ENCODE results near the gene HES3. TPM values are rescaled to one million over a fixed set of nuclear protein-coding genes. Genes with fewer than 3 reads are reported as not detected.

HES3 gene
- total RNA-seq, 1 experiment from 2014 or later: not detected

GRCh38 chr1:6259491-6260362 is 15.7 kb downstream of the HES3 start:
- Histone ChIP-seq H3K4me1 (peaks cover 26% of the 10 kb centered on the region), H3K36me3 (no peaks in the 10 kb centered on the region), H3K9me3 (replicated peaks) (no peaks in the 10 kb centered on the region), H3K27ac (no peak overlapping the region; the same call in 1 of the 2 replicates), H3K4me3 (peak overlapping the region; percentile 99), H3K27me3 (no peaks in the 10 kb centered on the region)
- DNase-seq: peak; percentile 88 to 90

GRCh38 chr1:6260433-6260934 is 16.5 kb downstream of the HES3 start:
- peak overlapping the region; percentile 72 for H3K27ac ChIP-seq
- H3K9me3 ChIP-seq (replicated peaks): no peaks in the 10 kb centered on the region
- H3K27me3 ChIP-seq: no peaks in the 10 kb centered on the region
- H3K36me3 ChIP-seq: no peaks in the 10 kb centered on the region
- peak overlapping the region; percentile 99 for H3K4me3 ChIP-seq
- peak; percentile 76 to 87 for DNase-seq
- peaks cover 26% of the 10 kb centered on the region for H3K4me1 ChIP-seq

DNA sequence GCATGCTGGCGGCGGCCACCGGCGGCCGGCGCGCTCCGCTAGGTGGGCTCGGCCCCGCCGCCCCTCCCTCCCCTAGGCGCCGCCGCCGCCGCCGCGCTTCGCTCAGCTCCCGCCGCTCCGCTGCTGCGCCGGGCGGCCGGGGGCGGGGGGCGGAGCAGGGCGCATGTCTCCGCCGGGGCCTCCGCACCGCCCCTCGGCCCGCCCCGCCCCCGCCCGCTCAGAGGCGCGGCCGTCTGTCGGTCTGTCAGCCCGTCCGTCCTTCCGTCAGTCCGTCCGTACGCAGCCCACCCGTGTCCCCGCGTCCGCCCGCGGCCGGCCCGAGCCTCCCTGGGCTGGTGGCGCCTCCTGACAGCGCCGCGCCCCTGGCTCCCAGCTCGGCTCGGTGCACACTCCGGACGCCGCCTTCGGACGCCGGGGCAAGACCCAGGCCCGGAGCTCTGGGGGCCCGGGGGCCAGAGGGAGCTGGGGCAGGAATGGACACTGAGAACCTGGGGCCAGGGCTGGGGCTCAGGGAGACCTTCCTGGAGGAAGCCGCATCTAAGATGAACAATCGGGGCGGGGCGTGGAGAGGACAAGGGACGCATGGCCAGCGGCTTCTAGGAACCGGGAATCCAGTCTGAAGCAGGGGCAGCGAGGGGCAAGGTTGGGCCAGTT is 17.1 kb downstream of the HES3 start, which contains the start of gene GPR153:
Gene GPR153 (minus strand): TSS at position 138 of the 654 bp plus-strand sequence. CDS start 6,193 bp downstream, outside the sequence.
- no peaks in the 10 kb centered on the region for H3K9me3 ChIP-seq (replicated peaks)
- peak within 1 kb of the TSS; percentile 72 for H3K27ac ChIP-seq
- H3K4me1 ChIP-seq: peaks cover 26% of the 10 kb centered on the region
- H3K27me3 ChIP-seq: no peaks in the 10 kb centered on the region
- DNase-seq: peak; percentile 80 to 85
- H3K36me3 ChIP-seq: no peaks in the 10 kb centered on the region
- peak within 1 kb of the TSS; percentile 99 for H3K4me3 ChIP-seq

DNA sequence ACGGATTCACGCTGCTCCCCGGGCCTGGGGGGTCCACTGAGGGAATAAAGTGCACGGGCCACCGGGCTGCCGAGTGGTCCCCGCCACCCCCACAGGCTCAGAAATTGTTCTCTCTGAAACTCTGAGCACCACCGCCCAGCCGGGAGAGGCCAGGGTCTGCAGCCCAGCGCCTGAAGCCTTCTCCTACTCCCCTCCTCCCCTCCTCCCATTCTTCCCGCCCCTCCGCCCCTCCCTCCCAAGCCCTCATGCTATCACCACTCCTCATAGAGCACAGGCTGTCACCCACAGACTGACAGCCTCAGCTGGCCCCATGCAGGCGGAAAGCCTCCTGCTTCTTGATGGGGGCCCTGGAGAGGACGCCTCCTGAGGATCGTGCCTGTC is 17.6 kb downstream of the HES3 start:
- peaks cover 26% of the 10 kb centered on the region for H3K4me1 ChIP-seq
- H3K27ac ChIP-seq: peak overlapping the region; percentile 72
- H3K27me3 ChIP-seq: no peaks in the 10 kb centered on the region
- peak overlapping the region; percentile 99 for H3K4me3 ChIP-seq
- peak; percentile 96 to 98 for DNase-seq
- no peaks in the 10 kb centered on the region for H3K9me3 ChIP-seq (replicated peaks)
- no peaks in the 10 kb centered on the region for H3K36me3 ChIP-seq

DNA sequence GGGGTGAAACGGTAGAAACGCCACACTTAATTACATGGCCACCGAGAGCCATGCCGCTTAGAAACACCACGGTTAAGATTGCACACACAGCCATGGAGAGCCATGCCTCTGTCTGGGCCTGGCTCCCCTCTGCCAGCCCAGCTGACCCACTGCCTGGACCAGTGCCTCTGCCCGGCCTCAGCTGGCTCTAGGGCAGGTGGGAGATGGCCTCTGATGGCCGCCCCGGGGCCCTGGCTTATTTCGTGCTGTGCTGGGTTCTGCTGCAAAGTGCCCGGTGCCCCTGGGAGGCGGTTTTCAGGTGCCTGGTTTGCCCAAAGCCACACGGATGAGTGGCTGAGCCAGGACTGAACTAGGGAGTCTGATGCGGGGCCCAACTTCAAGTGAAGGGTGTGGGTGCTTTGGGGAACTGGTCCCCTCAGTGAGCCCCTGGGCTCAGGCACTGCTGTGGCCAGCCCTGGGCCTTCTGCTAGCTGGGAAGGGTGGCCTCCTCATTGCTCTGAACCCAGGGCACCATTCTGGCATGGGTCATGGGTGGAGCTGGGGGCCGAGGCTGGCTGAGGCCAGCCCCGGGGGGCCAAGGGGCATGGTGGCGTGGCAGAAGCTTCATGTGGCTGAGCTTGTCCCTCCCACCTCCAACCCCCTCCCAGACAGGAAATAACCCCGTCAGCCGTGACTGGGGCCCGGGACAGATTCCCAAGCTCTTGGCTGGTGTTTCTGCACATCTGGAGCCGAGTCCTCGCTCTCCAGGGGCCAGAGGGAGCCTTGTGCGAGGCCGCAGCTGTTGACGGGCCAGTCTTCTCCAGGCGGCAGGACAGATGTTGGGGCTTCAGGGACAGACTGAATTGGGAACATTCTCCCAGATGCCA is 18.8 kb downstream of the HES3 start:
- Histone ChIP-seq H3K9me3 (replicated peaks) (no peaks in the 10 kb centered on the region), H3K36me3 (no peaks in the 10 kb centered on the region), H3K4me3 (peak overlapping the region; percentile 99), H3K4me1 (peaks cover 26% of the 10 kb centered on the region), H3K27ac (peak overlapping the region; percentile 72), H3K27me3 (no peaks in the 10 kb centered on the region)
- peak; percentile 75 to 84 for DNase-seq

DNA sequence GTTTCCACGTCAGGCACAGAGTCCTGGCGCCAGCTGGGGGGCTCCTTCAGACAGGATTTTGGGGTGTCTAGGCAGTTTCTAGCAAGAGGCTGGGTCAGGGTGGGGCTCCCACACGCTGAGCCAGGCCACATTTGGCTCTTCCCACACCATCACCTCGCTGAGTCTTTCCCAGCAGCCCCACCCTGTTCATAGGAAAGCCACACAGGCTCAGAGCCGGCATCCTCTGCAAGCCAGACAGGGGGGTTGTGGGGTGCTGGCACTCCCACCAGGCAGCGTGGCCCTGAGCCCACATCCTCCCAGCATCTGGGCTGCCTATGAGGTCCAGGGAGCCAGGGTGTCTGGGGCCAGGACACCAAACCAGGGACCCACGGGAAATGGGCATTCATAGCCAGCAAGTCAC is 19.7 kb downstream of the HES3 start:
- DNase-seq: no peak
- H3K4me1 ChIP-seq: peaks cover 30% of the 10 kb centered on the region
- no peak overlapping the region for H3K4me3 ChIP-seq
- no peaks in the 10 kb centered on the region for H3K27me3 ChIP-seq
- no peaks in the 10 kb centered on the region for H3K36me3 ChIP-seq
- peak overlapping the region; percentile 72 for H3K27ac ChIP-seq
- H3K9me3 ChIP-seq (replicated peaks): no peaks in the 10 kb centered on the region

DNA sequence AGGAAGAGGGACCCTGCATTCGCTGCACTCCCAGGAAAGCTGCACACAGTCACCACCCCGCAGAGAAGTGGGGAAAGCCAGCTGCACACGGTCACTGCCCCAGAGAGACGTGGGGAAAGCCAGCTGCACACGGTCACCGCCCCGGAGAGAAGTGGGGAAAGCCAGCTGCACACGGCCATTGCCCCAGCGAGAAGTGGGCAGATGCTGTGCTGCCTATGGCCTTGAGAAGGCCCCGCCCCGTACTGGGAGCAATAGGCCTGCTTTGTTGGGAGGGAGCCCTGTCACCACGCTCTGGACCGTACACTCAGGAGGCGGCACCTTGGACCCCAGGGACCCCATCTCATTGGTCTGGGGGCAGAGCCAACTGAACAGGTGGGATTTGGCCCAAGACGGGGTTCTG is 21.2 kb downstream of the HES3 start:
- Histone ChIP-seq H3K4me1 (peaks cover 40% of the 10 kb centered on the region), H3K4me3 (no peak overlapping the region), H3K27me3 (no peaks in the 10 kb centered on the region), H3K27ac (no peak overlapping the region), H3K9me3 (replicated peaks) (no peaks in the 10 kb centered on the region), H3K36me3 (no peaks in the 10 kb centered on the region)
- DNase-seq: peak in 1 of 2 experiments; percentile 44

- Histone ChIP-seq H3K4me1 (peaks cover 55% of the 10 kb centered on the region), H3K36me3 (no peaks in the 10 kb centered on the region), H3K27me3 (no peaks in the 10 kb centered on the region), H3K27ac (no peak overlapping the region), H3K9me3 (replicated peaks) (no peaks in the 10 kb centered on the region), H3K4me3 (no peak overlapping the region)
- DNase-seq: no peak
Observed at GRCh38 chr1:6266641-6267040, 22.7 kb downstream of the HES3 start.

DNA sequence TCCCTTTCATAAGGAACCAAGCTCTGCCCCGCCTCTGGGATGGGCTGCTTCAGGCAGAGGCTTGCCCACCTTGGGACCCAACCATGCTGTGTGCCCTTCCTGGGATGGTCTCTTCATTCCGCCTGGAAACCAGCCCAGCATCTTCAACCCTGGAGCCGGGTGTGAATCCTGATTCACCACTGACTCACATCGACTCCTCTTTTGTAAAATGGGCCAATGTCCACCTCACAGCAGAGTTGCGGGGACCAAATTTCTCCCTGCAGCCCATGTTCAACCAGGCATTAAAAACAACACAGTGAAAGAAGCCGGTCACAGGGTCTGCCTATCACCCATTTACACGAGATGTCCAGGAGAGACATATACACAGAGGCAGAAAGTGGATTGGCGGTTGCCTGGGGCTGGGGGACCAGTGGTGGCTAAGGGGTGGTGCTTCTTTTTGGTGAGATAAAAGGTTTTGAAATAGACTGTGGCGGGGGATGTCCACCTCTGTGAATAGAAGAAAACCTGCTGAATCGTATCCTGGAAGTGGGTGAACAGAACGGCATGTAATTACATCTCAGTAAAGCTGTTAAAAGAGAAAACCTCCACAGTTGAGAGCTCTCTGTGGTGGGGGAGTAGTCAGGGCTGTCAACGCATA is 23.8 kb downstream of the HES3 start:
- H3K36me3 ChIP-seq: no peaks in the 10 kb centered on the region
- no peak for DNase-seq
- no peak overlapping the region for H3K4me3 ChIP-seq
- H3K27ac ChIP-seq: no peak overlapping the region
- H3K4me1 ChIP-seq: peaks cover 56% of the 10 kb centered on the region
- H3K9me3 ChIP-seq (replicated peaks): no peaks in the 10 kb centered on the region
- H3K27me3 ChIP-seq: no peaks in the 10 kb centered on the region

DNA sequence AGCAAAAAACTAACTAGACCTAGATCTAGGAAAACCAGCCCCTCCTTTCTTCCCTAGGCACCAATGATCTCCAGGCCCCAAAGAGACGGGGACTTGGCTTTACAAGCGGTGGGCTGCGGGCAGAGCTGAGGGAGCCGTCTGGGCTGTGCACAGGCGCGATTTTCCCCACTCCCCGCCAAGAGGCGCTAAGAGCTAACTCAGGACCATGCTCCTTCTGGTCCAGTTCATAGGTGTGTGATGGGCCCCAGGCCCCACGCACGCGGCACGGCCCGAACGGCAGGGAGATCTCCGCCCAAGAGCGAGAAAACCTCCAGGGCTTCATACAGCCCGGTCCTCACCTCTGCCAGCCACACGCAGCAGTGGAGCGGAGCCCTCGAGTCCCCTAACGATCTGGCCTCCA is 24.4 kb downstream of the HES3 start:
- Histone ChIP-seq H3K36me3 (no peaks in the 10 kb centered on the region), H3K9me3 (replicated peaks) (no peaks in the 10 kb centered on the region), H3K4me3 (no peak overlapping the region), H3K4me1 (peaks cover 56% of the 10 kb centered on the region), H3K27me3 (no peaks in the 10 kb centered on the region), H3K27ac (no peak overlapping the region)
- no peak for DNase-seq

DNA sequence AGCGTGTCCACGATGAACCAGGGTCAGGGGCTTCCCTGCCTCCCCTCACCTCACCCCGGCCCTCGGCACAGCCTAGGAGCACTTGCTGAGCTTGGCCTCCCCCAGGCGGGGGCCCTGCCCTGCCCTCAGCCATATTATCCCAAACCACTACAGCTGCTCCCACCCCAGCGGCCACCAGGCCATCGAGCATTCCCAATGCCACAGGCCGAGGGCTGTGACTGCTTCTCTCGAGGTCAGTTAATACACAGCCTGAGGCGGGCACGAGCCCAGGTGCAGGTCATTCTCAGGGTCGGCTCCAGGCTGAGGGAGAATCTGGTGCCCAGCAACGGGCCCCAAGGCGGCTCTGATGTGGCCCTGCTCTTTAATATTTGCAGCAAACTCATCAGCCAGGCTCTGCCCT is 25.3 kb downstream of the HES3 start:
- Histone ChIP-seq H3K4me1 (peaks cover 51% of the 10 kb centered on the region), H3K36me3 (no peaks in the 10 kb centered on the region), H3K4me3 (peak overlapping the region; percentile 9; the same call in 1 of the 2 replicates), H3K27ac (peak overlapping the region; percentile 89), H3K27me3 (no peaks in the 10 kb centered on the region), H3K9me3 (replicated peaks) (no peaks in the 10 kb centered on the region)
- DNase-seq: no peak

- H3K4me3 ChIP-seq: peak overlapping the region; percentile 9; the same call in 1 of the 2 replicates
- H3K4me1 ChIP-seq: peaks cover 51% of the 10 kb centered on the region
- no peaks in the 10 kb centered on the region for H3K9me3 ChIP-seq (replicated peaks)
- no peaks in the 10 kb centered on the region for H3K27me3 ChIP-seq
- H3K27ac ChIP-seq: peak overlapping the region; percentile 89
- peak; percentile 93 to 94 for DNase-seq
- no peaks in the 10 kb centered on the region for H3K36me3 ChIP-seq
Observed at GRCh38 chr1:6269720-6270400, 25.9 kb downstream of the HES3 start.

GRCh38 chr1:6270401-6270800 is 26.4 kb downstream of the HES3 start:
- H3K27ac ChIP-seq: peak overlapping the region; percentile 89
- H3K9me3 ChIP-seq (replicated peaks): no peaks in the 10 kb centered on the region
- H3K27me3 ChIP-seq: no peaks in the 10 kb centered on the region
- no peaks in the 10 kb centered on the region for H3K36me3 ChIP-seq
- no peak overlapping the region for H3K4me3 ChIP-seq
- H3K4me1 ChIP-seq: peaks cover 55% of the 10 kb centered on the region
- no peak for DNase-seq

Measured in SJCRH30 (cell line).